ENCODE data around the gene SGPL1.
"Not testable (repeated sequence)": the region's sequence is repeated elsewhere in the genome, so short reads cannot be mapped to it uniquely, and the experiment has no call there.

The SGPL1 gene

GRCh38 chr10:70845816-70846215, 30.1 kb downstream of the SGPL1 start:
- DNase-seq: no peak

- no peak for DNase-seq
Measured at GRCh38 chr10:70846795-70847194, 31.0 kb downstream of the SGPL1 start.

GRCh38 chr10:70847659-70848360, 32.1 kb downstream of the SGPL1 start:
- no peak for DNase-seq

GRCh38 chr10:70849582-70850016, 33.9 kb downstream of the SGPL1 start:
- DNase-seq: no peak

GRCh38 chr10:70850097-70850496, 34.3 kb downstream of the SGPL1 start:
- no peak for DNase-seq

GRCh38 chr10:70851597-70852475, 36.1 kb downstream of the SGPL1 start:
- no peak for DNase-seq

- DNase-seq: no peak
Measured at GRCh38 chr10:70853038-70853437, 37.3 kb downstream of the SGPL1 start.

- no peak for DNase-seq
Measured at GRCh38 chr10:70853457-70853856, 37.7 kb downstream of the SGPL1 start.

- DNase-seq: no peak
Measured at GRCh38 chr10:70856454-70856853, 40.7 kb downstream of the SGPL1 start.

GRCh38 chr10:70858759-70859158, 43.0 kb downstream of the SGPL1 start:
- no peak for DNase-seq

GRCh38 chr10:70861495-70862197, 45.9 kb downstream of the SGPL1 start:
- DNase-seq: not testable (repeated sequence)

- DNase-seq: no peak
Measured at GRCh38 chr10:70863470-70864160, 47.9 kb downstream of the SGPL1 start.

GRCh38 chr10:70864935-70865334, 49.2 kb downstream of the SGPL1 start:
- DNase-seq: no peak

- no peak for DNase-seq
Measured at GRCh38 chr10:70866424-70866823, 50.7 kb downstream of the SGPL1 start.

- DNase-seq: no peak
Measured at GRCh38 chr10:70872291-70872690, 56.5 kb downstream of the SGPL1 start.

GRCh38 chr10:70874061-70874460, 58.3 kb downstream of the SGPL1 start:
- DNase-seq: no peak

GRCh38 chr10:70879207-70879606, 63.5 kb downstream of the SGPL1 start:
- DNase-seq: no peak

- DNase-seq: peak; percentile 78
Measured at GRCh38 chr10:70880077-70880534, 64.4 kb downstream of the SGPL1 start.

GRCh38 chr10:70884741-70885140, 69.0 kb downstream of the SGPL1 start:
- DNase-seq: no peak

GRCh38 chr10:70885481-70885880, 69.7 kb downstream of the SGPL1 start:
- DNase-seq: no peak

- no peak for DNase-seq
Measured at GRCh38 chr10:70885931-70886903, 70.5 kb downstream of the SGPL1 start.
